HG03025 (cell line): ENCODE measurements around the gene EID1.

Experiments
- ATAC-seq: cut with Tn5 transposase; IDR thresholded peaks from one replicate; pipeline ENCODE4 v1.9.1; 2021; ENCODE audit warnings: mild to moderate bottlenecking, moderate library complexity; ENCODE audit not compliant: unreplicated experiment, low FRiP score

The EID1 gene

DNA sequence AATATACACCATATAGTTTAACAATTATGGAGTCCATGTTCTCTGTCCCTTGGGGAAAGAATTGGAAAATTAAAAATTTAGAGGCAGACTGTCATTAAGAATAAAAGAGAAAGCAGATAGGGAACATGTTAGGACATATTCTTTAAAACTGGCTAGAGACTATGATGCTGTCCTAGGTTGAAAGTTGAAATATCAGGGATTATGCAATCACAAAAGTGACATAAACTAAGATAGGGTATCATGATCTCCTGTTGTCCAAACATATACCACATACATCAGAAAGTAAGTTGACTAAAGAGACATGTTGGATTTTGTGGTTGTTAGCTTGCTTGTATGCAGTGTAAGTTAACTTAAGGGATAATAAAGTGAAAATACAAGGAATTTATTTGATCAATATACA is 9.9 kb upstream of the EID1 start:
- ATAC-seq: no peak

DNA sequence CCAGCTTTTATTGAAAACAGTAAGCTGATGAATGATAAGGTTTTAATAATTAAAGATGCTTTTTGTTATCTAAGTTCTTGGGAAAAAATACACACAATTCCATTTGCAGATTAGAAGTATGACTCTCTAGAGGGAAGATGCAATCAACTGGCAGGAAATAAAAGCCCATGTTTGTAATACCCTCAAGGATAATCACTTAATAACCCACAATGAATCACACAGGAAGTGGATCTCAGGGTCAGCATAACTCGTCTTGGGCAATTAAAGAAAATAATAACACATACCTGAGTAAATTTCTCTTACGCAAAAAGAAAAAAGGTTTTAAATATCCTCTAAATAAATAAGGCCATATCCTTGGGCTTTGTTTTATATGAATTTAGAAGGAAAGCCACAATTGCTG is 9.4 kb upstream of the EID1 start:
- ATAC-seq: no peak

DNA sequence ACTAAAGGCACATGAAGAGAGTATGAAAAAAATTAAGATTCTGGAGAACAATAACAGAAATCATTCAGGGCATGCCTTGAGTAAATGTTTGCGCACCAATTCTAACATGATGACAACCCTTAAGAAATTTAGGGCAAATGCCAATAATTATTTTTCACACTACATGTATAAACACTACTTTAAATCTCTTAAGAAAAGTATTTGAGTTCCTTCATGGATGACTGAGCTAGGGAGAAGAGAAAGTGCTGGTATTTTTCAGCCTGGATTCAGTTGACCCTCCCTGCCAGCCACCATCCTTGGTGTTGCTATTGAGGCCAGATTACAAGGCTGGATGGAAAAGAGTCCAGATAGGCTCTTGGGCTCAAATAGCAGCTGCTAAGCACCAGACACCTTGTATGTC is 8.0 kb upstream of the EID1 start:
- no peak for ATAC-seq

DNA sequence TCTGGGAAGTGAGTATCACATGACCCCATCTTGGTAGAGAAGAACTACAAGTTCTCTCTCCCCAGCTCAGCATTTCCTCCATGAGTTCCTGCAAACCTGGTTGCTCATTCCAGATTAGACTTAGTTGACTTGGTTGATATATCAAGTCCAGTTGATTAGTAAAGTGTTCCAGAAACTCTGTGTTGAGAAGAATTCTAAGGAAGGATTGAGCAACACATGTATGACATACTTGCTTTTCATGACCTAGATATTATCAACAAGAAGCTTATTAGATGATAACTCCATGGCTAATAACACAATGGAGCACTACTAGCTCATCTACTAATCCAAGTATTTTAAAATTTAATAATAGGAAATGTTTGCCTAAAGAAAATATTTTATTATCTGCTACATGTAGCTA is 6.4 kb upstream of the EID1 start:
- ATAC-seq: no peak

DNA sequence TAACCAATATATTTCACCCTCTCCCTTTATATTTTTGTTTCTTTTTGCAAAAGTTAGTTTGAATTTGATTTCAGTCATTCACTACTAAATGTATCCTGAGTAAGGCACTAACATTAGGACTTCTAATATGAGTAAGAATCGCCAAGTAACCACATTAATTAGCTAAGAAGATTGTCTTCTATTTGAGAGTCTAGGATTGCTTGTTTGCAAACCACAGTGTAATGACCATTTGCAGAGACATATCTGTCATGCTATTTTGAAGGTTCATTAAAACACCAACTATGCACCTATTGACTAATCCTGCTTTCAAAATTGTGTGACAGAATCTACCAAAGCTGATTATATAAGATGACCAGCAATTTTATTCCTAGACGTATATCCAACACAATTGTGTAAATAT is 5.3 kb upstream of the EID1 start:
- ATAC-seq: no peak

DNA sequence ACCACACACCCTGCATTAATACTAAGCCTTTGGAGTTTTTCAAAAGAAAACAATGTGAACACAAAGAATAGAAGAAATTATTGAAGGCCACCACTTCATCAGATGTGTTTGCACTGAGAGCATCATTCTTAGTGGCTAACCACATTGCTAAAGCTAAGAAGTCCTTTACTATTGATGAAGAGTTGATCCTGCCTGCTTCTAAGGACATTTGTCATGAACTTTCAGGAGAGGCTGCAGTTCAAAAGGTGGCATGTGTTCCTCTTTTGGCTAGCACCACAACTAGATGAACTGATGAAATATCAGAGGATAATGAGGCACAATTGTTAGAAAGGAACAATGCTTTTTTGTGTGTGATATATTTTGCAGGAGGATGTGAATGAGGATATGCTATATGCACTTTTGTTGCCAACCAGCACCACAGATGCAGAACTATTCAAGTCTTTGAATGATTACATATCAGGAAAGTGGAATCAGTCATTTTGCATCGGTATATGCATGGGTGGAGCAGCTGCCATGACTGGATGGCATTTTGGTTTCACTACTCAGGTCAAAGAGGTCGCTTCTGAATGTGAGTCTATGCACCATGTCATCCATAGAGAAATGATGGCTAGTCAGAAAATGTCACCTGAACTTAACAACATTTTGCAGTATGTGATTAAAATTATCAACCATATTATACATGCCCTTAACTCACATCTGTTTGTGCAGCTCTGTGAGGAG is 2.5 kb upstream of the EID1 start:
- ATAC-seq: no peak

DNA sequence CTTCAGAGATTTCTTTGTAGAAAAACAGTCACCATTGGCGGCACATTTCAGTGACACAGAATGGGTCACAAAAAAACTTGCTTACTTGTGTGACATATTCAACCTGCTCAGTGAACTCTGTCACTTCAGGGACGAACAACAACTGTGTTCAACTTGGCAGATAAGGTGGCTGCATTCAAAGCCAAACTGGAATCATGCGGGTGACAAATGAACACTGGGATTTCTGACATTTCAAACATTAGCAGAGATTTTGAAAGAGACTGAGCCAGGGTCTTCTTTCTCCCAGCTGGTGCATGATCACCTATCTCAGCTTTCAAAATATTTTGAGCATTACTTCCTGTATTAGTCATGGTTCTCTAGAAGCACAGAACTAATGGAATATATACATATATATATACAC is 1.9 kb upstream of the EID1 start:
- no peak for ATAC-seq

DNA sequence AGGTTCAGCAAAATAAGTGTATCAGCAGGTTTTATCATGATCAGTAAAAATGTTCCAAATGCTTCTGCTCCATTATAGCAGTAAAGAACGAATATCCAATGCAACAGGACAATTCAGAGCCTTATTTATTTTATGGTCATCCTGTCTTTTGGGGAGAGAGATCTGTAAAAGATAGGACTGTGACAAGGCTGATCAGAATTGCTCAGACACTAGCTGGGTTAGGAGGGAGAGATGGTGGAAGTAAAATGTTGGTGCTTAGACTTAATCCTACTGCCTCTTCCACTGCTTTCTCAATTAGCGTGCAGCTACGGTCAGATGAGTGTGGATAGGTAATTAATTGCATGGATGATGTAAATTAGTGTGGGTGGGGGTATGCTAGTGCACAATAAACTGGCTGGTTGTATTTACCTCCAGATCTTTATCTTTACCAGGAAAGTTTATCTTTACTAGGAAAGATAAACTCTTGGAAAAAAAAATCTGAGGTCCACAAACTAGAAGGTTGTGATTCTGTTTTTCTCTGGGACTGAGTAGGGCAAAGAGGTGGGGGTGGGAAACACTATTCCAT is 2.2 kb downstream of the EID1 start:
- no peak for ATAC-seq

DNA sequence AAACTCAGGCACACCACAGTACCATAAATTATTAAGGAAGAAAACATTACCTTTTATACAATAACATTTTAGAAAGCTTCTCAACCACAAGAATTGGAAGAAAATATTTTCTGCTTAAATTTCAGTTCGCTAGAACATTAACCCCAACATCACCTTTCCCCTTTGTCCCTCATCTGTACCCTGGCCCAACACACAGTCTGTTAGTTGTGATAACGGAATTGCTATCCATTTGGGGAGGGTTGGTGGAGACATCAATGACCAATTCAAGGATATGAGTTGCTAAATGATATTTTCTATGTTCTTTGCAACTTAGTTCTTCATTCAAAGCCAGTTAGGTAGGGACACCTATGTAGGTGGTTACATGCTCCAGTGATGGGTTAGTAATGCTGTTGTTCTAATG is 5.8 kb downstream of the EID1 start:
- ATAC-seq: no peak

DNA sequence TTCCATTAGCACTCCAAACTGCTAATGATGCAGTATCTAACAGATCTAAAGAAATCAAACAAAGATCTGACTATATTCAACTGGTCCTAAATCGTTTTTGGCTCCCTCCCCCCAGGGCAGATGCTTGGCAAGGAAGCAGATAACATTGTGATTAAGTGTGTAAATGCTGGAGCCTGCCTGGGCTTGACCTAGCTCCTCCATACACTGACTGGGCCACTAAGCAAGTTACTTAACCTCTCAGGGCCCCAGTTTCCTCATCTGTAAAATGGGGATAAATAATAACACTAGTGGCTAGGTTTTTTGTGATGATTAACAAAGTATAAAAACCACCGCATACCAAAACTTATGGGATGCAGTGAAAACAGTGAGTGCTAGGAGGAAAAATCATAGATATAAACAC is 9.2 kb downstream of the EID1 start:
- ATAC-seq: no peak

DNA sequence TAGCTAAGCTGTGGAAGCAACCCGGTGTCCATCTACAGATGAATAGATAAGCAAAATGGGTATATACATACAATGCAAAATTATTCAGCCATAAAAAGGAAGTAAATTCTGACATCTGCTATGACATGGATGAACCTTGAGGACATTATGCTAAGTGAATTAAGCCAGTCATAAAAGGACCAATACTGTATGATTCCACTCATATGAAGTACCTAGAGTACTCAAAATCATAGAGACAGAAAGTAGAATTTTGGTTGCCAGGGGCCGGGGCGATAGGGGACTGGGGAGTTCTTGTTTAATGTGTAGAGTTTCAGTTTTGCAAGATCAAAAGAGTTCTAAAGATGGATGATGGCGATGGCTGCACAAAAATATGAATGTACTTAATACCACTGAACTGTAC is 10.3 kb downstream of the EID1 start:
- no peak for ATAC-seq

DNA sequence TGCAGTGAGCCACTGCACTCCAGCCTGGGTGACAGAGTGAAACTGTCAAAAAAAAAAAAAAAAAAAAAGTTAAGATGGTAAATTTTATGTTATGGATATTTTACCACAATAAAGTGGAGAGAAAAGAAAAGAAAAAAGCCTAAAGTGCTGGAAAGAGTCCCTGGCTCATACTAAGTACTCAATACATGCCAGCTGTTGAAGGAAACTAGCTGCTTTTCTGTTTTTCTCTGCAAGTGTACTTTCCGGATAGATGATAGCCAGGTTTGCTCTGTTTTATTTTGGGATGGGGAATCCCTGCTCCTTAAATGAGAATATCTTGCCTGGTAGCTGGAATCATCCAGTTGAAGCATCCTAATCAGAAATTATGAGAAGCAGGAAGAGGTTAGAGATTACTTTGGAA is 10.9 kb downstream of the EID1 start:
- no peak for ATAC-seq

DNA sequence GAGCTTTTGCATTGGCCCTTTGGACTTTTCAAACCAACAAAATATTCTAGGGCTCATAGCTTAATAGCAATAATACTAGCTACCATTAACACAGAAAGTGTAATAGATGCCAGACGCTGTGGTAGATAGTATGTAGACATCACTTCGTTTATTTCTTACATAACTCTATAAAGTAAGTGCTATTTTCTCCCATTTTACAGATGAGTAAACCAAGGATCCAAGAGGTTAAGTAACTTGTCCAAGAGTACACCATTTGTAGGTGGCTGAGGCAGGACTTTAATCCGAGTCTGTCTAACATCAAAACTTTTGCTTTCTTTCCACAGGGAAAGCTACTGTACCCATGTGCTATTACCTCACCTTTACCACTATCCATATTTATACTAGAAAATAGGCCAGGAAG is 12.0 kb downstream of the EID1 start:
- no peak for ATAC-seq

DNA sequence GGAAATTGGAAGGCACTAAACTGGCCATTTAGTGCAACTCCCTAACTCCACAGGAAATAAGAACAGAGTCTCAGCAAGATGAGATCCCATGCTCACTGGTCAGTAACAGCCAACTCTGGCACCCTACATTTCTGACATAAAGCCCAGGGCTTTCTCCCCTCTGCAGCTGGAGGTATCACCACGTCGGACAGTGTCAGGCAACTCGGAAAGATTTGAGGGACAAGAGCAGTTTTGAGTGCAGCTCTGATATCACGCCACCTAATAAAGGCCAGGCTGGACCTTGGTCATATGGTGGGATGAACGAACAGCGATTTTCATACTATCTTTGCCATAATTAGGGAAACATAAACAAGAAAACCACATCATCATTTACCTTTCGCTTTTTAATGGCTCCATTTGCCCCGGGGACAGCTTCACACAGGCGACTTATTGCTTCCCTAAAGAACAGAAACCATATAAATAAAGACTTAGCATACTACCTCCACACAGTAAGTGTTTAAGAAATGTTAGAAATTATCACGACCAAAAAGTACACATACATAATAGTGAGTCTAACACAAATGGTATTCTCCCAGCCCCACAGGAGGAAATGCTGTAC is 12.5 kb downstream of the EID1 start:
- no peak for ATAC-seq

DNA sequence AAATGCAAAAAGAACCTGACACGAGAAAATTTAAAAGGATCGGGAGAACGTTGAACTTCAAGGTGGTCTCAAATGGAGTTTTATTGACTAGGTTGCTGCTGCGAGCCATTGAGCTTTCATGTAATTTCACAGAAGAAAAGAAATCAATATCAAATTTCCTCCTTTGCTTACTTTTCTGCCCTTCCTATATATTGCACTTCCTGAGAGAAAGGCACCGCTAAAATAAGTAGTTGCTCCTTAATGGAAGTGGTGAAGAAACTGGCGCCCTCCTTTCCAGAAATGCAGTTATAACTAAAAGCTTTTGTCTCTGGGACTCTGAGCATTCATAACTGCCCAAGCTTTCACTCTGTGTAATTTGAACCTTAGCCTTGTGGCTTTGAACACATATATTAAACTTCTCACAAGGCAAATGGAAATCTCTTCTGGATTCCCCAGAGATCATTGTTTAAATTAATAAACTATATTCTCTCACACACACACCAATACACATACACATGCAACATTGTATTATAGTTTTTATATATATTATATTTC is 13.4 kb downstream of the EID1 start:
- ATAC-seq: no peak

DNA sequence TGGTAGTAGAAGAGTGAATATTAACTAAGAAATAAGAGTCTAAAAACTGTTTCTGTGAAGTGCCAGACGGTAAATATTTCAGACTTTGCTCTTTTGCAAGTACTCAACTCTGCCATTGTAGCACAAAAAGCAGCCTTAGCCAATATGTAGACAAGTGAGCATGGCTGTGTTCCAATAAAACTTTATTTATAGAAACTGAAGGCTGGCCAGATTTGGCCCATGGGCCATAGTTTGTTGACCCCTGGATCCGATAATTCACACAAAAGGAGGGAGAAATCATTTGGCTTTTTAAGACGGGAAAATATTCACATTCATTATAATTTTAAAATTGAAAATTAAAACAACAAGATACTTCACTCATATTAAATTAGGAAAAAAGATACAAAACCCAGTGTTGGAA is 15.4 kb downstream of the EID1 start:
- no peak for ATAC-seq

DNA sequence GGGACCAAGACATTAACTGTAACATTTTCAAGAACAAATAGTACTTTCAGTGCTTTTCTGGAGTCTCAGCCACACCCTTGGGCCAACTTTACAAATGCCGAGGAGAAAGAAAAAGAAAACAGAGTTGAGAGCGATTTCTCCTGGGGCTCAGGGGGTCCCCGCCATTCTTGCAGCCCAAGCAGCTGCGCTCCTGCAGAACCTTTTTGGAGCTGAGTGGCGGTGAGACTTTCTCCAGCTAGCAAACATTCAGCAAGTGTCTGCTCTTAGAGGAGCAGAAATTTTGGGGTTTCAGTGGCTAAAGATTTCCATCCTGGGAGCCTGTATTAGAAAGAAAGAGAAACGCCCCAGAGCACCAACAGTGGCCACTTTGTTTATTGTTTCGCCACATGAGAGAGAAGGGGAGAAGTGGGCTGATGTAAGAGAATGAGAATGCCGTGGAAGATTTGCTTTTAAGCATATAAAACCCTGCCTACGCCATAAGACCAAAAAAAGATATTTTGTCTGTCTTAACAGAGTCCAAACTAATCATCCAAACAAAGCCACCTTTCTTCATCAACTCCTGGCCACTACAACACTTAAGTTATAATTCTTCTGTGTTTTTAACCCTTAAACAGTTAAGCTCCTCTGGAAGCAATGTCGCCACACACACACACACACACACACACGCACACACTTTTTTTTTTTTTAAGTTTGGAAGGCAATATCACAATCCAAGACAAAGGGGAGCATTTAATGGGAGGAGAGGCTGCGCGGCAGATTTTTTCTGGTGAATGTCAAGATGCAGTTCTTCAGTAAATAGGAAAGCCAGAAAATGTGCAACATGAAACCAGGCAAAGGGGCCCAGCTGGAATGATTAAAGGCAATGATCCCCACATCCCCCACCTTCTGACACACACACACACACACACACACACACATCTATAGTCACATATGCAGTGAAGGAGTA is 19.2 kb downstream of the EID1 start:
- ATAC-seq: no peak

DNA sequence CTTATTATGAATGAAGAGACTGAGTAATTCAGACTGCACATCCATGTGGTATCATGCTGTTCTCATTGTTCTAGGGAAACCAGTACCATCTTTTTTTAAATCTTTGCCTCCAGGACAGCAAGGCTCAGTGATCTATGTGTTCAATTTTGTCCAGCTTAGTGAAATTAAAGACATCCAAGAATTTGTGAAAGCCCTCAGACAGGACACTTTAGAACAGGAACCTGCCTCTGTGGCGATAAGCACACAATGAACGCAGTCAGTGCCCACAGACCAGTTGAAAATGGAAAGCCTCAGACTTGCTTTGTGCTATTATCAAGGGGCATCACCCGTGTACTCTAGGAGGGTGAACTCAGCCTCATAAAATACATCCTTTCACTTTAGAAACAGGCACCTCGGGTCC is 20.1 kb downstream of the EID1 start:
- ATAC-seq: no peak

DNA sequence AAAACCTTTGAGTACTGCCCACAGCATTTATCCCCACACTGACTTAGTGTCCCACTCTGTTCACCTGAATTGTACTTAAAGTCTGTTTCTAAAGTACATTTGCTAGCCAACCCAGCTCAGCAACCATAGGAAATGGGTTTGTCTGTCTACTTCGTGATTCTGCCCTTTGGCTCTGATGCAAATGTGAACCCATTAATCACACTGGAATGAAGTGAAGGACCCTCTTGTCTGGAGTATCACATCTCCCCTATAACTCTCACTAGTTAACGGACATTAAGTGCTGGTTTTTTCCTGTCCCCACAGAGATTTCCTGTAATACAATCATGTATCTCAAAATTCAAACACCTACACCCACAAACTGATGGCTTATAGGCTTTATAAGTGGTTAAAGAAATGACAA is 20.5 kb downstream of the EID1 start:
- ATAC-seq: no peak

DNA sequence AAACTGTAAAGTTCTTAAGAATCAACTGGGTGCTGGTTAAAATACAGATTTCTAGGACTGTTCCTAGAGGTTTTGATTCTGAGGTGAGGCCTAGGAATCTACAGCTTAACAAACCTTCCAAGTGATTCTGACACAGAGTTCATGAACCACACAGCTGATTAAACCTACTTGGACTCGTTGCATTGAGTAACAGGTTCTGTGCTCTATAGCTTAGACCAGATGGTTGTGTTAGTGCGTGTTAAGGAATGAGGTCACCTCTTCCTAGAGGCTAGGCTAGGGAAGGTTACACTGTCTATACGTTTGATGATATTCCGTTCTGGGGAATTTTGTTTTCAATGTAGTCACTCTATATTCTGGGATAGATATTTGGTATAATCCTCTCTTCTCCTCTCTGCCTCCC is 21.9 kb downstream of the EID1 start:
- ATAC-seq: no peak

DNA sequence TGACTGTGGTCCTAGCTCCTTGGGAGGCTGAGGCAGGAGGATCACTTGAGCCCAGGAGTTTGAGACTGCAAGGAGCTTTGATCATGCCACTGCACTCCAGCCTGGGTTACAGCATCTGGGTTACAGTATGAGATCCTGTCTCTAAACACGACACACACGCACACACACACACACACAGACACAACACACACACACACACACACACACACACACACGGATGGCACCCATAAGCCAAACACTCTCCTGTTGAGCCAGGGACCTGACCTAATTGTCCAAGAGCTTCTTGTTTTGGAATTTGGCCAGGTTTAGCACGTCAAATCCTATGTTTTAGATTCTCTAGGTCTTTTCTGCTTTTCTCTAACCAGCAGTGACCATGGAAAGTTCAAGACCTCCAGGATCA is 26.8 kb downstream of the EID1 start:
- ATAC-seq: no peak
